Vagina (tissue), 2 donors: ENCODE measurements around the gene LAMTOR4.

Experiments used
- POLR2A ChIP-seq, 2 donors: fragments of 450-650 bp; IDR thresholded peaks; one replicate each; pipeline ENCODE4 v1.6.1; 2017; ENCODE audit warnings: antibody characterized with exemption in 2 of 2, mild to moderate bottlenecking in 2 of 2, moderate library complexity in 2 of 2
- POLR2AphosphoS5 ChIP-seq, 2 donors: sonication (generic); formaldehyde crosslinking; IDR thresholded peaks; one replicate each; pipeline ENCODE4 v1.9.0; 2017; ENCODE audit warnings: antibody characterized with exemption in 2 of 2, mild to moderate bottlenecking in 2 of 2, low read depth in 1 of 2; ENCODE audit not compliant: insufficient read depth in 1 of 2
- TF ChIP-seq, protein P1 (sequence below), 3 experiments: fragments of 450-650 bp in 2 of 3; fragments of 200-600 bp in 1 of 3; sonication (generic) in 1 of 3; IDR thresholded peaks; one replicate each; pipeline ENCODE4 v1.5.1; 2017 to 2019; ENCODE audit warnings: antibody characterized with exemption in 3 of 3, mild to moderate bottlenecking in 2 of 3, moderate library complexity in 2 of 3

DNA sequence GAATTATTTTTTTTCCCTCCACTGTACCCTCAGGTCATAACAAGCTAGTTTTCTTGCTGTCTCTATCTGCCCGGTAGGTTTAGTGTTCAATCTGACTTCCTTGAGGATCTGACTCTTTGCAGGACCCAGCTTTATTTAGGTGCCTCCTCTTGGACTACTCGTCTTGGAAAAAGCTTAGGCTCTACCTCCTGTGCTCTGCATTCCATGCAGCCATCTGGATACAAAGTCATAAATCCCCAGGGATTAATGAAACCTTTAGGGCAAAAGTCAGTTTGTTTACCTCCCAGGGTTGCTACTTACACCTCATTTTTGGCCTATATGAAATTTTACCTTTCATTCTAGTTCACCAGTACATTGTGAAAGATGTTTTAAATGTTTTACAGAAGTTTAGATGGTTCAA lies 37.0 kb downstream of the LAMTOR4 start:
- TF ChIP-seq, protein P1, sequence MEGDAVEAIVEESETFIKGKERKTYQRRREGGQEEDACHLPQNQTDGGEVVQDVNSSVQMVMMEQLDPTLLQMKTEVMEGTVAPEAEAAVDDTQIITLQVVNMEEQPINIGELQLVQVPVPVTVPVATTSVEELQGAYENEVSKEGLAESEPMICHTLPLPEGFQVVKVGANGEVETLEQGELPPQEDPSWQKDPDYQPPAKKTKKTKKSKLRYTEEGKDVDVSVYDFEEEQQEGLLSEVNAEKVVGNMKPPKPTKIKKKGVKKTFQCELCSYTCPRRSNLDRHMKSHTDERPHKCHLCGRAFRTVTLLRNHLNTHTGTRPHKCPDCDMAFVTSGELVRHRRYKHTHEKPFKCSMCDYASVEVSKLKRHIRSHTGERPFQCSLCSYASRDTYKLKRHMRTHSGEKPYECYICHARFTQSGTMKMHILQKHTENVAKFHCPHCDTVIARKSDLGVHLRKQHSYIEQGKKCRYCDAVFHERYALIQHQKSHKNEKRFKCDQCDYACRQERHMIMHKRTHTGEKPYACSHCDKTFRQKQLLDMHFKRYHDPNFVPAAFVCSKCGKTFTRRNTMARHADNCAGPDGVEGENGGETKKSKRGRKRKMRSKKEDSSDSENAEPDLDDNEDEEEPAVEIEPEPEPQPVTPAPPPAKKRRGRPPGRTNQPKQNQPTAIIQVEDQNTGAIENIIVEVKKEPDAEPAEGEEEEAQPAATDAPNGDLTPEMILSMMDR (IDR thresholded peaks at IDR 0.05), result no peak
- TF ChIP-seq POLR2A (IDR thresholded peaks at IDR 0.05), result no peak
- no peak for TF ChIP-seq POLR2AphosphoS5 (IDR thresholded peaks at IDR 0.05; ENCODE audit: insufficient read depth in 1 of 2, low read depth in 1 of 2)
